Vagina (tissue), 2 donors: ENCODE measurements around the gene NEDD4L. TPM values are rescaled to one million over a fixed set of nuclear protein-coding genes. Genes with fewer than 3 reads are reported as not detected.

Experiments
- DNase-seq, 2 donors: peaks; one replicate each; pipeline ENCODE4 v3.0.0-alpha.2; 2017; ENCODE audit errors: extremely low spot score in 2 of 2
- H3K27ac ChIP-seq: fragments of 200-600 bp; sonication (generic); one replicate; pipeline ENCODE4 v1.5.1; 2019
- H3K27me3 ChIP-seq: fragments of 200-600 bp; sonication (generic); one replicate; pipeline ENCODE4 v1.5.1; 2019
- H3K36me3 ChIP-seq, 2 donors: fragments of 200-600 bp; sonication (generic); one replicate each; pipeline ENCODE4 v1.5.1; 2017 to 2019
- H3K4me1 ChIP-seq: fragments of 200-600 bp; sonication (generic); one replicate; pipeline ENCODE4 v1.5.1; 2019
- H3K4me3 ChIP-seq, 2 donors: fragments of 200-600 bp; sonication (generic); 1 replicate in 1 of 2; 2 replicates in 1 of 2; pipeline ENCODE4 v1.5.1; 2016 to 2019
- H3K9me3 ChIP-seq: fragments of 200-600 bp; sonication (generic); one replicate; pipeline ENCODE4 v1.5.1; 2019
- CTCF ChIP-seq, 3 experiments: fragments of 450-650 bp in 2 of 3; fragments of 200-600 bp in 1 of 3; sonication (generic) in 1 of 3; IDR thresholded peaks; one replicate each; pipeline ENCODE4 v1.5.1; 2017 to 2019; ENCODE audit warnings: antibody characterized with exemption in 3 of 3, mild to moderate bottlenecking in 2 of 3, moderate library complexity in 2 of 3
- POLR2A ChIP-seq, 2 donors: fragments of 450-650 bp; IDR thresholded peaks; one replicate each; pipeline ENCODE4 v1.6.1; 2017; ENCODE audit warnings: antibody characterized with exemption in 2 of 2, mild to moderate bottlenecking in 2 of 2, moderate library complexity in 2 of 2
- POLR2AphosphoS5 ChIP-seq, 2 donors: sonication (generic); formaldehyde crosslinking; IDR thresholded peaks; one replicate each; pipeline ENCODE4 v1.9.0; 2017; ENCODE audit warnings: antibody characterized with exemption in 2 of 2, mild to moderate bottlenecking in 2 of 2, low read depth in 1 of 2; ENCODE audit not compliant: insufficient read depth in 1 of 2
- intact Hi-C: fragments of 100-400 bp; cut with DNase I; formaldehyde crosslinking; loops from one replicate; pipeline ENCODE4 v1.15.1; 2023
- total RNA-seq: library from RNA; depleted of rRNA; stranded (reverse); fragments of >200 nt; gene quantifications from one replicate; pipeline ENCODE4 v1.2.3, GENCODE V29; 2016

NEDD4L gene
- total RNA-seq, 1 donor from 2014 or later: 42.2 TPM

- H3K27ac ChIP-seq: no peak overlapping the region
- intact Hi-C loops: no loop called here
Observed at GRCh38 chr18:58225101-58225500, 181.1 kb downstream of the NEDD4L start.

GRCh38 chr18:58226429-58226828, 182.4 kb downstream of the NEDD4L start:
- TF ChIP-seq CTCF (IDR thresholded peaks at IDR 0.05) (no peak), POLR2A (IDR thresholded peaks at IDR 0.05) (no peak), POLR2AphosphoS5 (IDR thresholded peaks at IDR 0.05; ENCODE audit: insufficient read depth in 1 of 2, low read depth in 1 of 2) (no peak)
- H3K27me3 ChIP-seq: no peaks in the 10 kb centered on the region
- H3K4me1 ChIP-seq: peaks cover 31% of the 10 kb centered on the region
- DNase-seq: no peak
- intact Hi-C loops: no loop called here
- H3K27ac ChIP-seq: no peak overlapping the region
- no peaks in the 10 kb centered on the region for H3K9me3 ChIP-seq
- no peaks in the 10 kb centered on the region for H3K36me3 ChIP-seq
- H3K4me3 ChIP-seq: no peak overlapping the region

More at GRCh38 chr18:58225101-58225500, 181.1 kb downstream of the NEDD4L start:
- Histone ChIP-seq H3K27me3 (no peaks in the 10 kb centered on the region), H3K4me3 (no peak overlapping the region), H3K4me1 (peaks cover 31% of the 10 kb centered on the region), H3K36me3 (no peaks in the 10 kb centered on the region), H3K9me3 (no peaks in the 10 kb centered on the region)
- TF ChIP-seq POLR2AphosphoS5 (IDR thresholded peaks at IDR 0.05; ENCODE audit: insufficient read depth in 1 of 2, low read depth in 1 of 2) (no peak), POLR2A (IDR thresholded peaks at IDR 0.05) (no peak), CTCF (IDR thresholded peaks at IDR 0.05) (no peak)
- DNase-seq: no peak

- Histone ChIP-seq H3K36me3 (no peaks in the 10 kb centered on the region), H3K9me3 (no peaks in the 10 kb centered on the region), H3K4me3 (no peak overlapping the region), H3K27me3 (no peaks in the 10 kb centered on the region), H3K4me1 (peaks cover 24% of the 10 kb centered on the region), H3K27ac (no peak overlapping the region)
- intact Hi-C loops: no loop called here
- TF ChIP-seq CTCF (IDR thresholded peaks at IDR 0.05): no peak
- TF ChIP-seq POLR2A (IDR thresholded peaks at IDR 0.05): no peak
- TF ChIP-seq POLR2AphosphoS5 (IDR thresholded peaks at IDR 0.05; ENCODE audit: insufficient read depth in 1 of 2, low read depth in 1 of 2): no peak
- no peak for DNase-seq
Observed at GRCh38 chr18:58227361-58227930, 183.4 kb downstream of the NEDD4L start.

GRCh38 chr18:58228176-58228575, 184.2 kb downstream of the NEDD4L start:
- H3K27me3 ChIP-seq: no peaks in the 10 kb centered on the region
- DNase-seq: no peak
- intact Hi-C loops: no loop called here
- H3K9me3 ChIP-seq: no peaks in the 10 kb centered on the region
- H3K27ac ChIP-seq: no peak overlapping the region
- peaks cover 20% of the 10 kb centered on the region for H3K4me1 ChIP-seq
- TF ChIP-seq POLR2A (IDR thresholded peaks at IDR 0.05): no peak
- no peak for TF ChIP-seq CTCF (IDR thresholded peaks at IDR 0.05)
- no peak for TF ChIP-seq POLR2AphosphoS5 (IDR thresholded peaks at IDR 0.05; ENCODE audit: insufficient read depth in 1 of 2, low read depth in 1 of 2)
- H3K36me3 ChIP-seq: no peaks in the 10 kb centered on the region
- no peak overlapping the region for H3K4me3 ChIP-seq

- peaks cover 14% of the 10 kb centered on the region for H3K4me1 ChIP-seq
- no peak for TF ChIP-seq CTCF (IDR thresholded peaks at IDR 0.05)
- no peak overlapping the region for H3K4me3 ChIP-seq
- H3K36me3 ChIP-seq: no peaks in the 10 kb centered on the region
- no peaks in the 10 kb centered on the region for H3K27me3 ChIP-seq
- H3K27ac ChIP-seq: no peak overlapping the region
- no peak for DNase-seq
- intact Hi-C loops: no loop called here
- H3K9me3 ChIP-seq: no peaks in the 10 kb centered on the region
Observed at GRCh38 chr18:58228762-58229161, 184.7 kb downstream of the NEDD4L start.
